Neural cell (in vitro differentiated cells): Measurements from ENCODE around the gene COG4.

Experiments used
- MXI1 ChIP-seq: fragments of 450-650 bp; conservative IDR thresholded peaks from 2 replicates; pipeline ENCODE4 v1.6.1; 2014; ENCODE audit warnings: antibody characterized with exemption, mild to moderate bottlenecking; ENCODE audit not compliant: poor library complexity, severe bottlenecking
- POLR2AphosphoS5 ChIP-seq: IDR thresholded peaks from 2 replicates; pipeline ENCODE4 v1.6.1; 2012
- TF ChIP-seq, protein P1 (sequence below): fragments of 450-650 bp; IDR thresholded peaks from 2 replicates; pipeline ENCODE4 v1.5.1; 2014; ENCODE audit warnings: antibody characterized with exemption, mild to moderate bottlenecking, moderate library complexity; ENCODE audit not compliant: poor library complexity, severe bottlenecking

GRCh38 chr16:70474320-70475053, 48.9 kb downstream of the COG4 start:
- TF ChIP-seq, protein P1, sequence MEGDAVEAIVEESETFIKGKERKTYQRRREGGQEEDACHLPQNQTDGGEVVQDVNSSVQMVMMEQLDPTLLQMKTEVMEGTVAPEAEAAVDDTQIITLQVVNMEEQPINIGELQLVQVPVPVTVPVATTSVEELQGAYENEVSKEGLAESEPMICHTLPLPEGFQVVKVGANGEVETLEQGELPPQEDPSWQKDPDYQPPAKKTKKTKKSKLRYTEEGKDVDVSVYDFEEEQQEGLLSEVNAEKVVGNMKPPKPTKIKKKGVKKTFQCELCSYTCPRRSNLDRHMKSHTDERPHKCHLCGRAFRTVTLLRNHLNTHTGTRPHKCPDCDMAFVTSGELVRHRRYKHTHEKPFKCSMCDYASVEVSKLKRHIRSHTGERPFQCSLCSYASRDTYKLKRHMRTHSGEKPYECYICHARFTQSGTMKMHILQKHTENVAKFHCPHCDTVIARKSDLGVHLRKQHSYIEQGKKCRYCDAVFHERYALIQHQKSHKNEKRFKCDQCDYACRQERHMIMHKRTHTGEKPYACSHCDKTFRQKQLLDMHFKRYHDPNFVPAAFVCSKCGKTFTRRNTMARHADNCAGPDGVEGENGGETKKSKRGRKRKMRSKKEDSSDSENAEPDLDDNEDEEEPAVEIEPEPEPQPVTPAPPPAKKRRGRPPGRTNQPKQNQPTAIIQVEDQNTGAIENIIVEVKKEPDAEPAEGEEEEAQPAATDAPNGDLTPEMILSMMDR: no peak
- TF ChIP-seq MXI1: no peak
- TF ChIP-seq POLR2AphosphoS5: no peak
